Ovary (tissue), 7 donors: ENCODE results near the gene MSL3B.

Source experiments
- DNase-seq, 5 donors: peaks; one replicate each; pipeline ENCODE4 v3.0.0-alpha.2; 2019 to 2020
- H3K27ac ChIP-seq, 2 donors: fragments of 200-600 bp; one replicate each; pipeline versions ENCODE4 v1.5.1 to v1.8.0; 2019 to 2022
- H3K27me3 ChIP-seq: fragments of 200-600 bp; one replicate; pipeline ENCODE4 v1.8.0; 2022
- H3K36me3 ChIP-seq: fragments of 200-600 bp; sonication (generic); one replicate; pipeline ENCODE4 v1.5.1; 2019
- H3K4me1 ChIP-seq: one replicate; pipeline ENCODE4 v1.8.1; 2013; ENCODE audit warnings: mild to moderate bottlenecking, moderate library complexity; ENCODE audit not compliant: insufficient read depth
- H3K4me3 ChIP-seq: fragments of 200-600 bp; sonication (generic); one replicate; pipeline ENCODE4 v1.5.1; 2017
- H3K9me3 ChIP-seq, 2 donors: fragments of 200-600 bp in 1 of 2; sonication (generic) in 1 of 2; one replicate each; pipeline versions ENCODE4 v1.5.1 to v1.8.1; 2013 to 2019; ENCODE audit warnings: mild to moderate bottlenecking in 1 of 2, moderate library complexity in 1 of 2
- CTCF ChIP-seq, 3 donors: fragments of 450-650 bp in 2 of 3; fragments of 200-600 bp in 1 of 3; IDR thresholded peaks; one replicate each; pipeline versions ENCODE4 v1.5.1 to v1.8.0; 2016 to 2022; ENCODE audit warnings: antibody characterized with exemption in 3 of 3, mild to moderate bottlenecking in 1 of 3
- EP300 ChIP-seq: sonication (generic); formaldehyde crosslinking; IDR thresholded peaks from one replicate; pipeline ENCODE4 v1.6.1; 2017; ENCODE audit warnings: antibody characterized with exemption
- POLR2A ChIP-seq: fragments of 450-650 bp; IDR thresholded peaks from one replicate; pipeline ENCODE4 v1.6.1; 2017; ENCODE audit warnings: antibody characterized with exemption, mild to moderate bottlenecking, moderate library complexity
- WGBS, 3 donors: extraction: QIAGEN DNeasy Blood & Tissue Kit in 1 of 3; methylation state at CpG; one replicate each; pipeline versions ENCODE4 v1.1.5 to v1.1.7; 2013 to 2017; 5-methylcytosine and 5-hydroxymethylcytosine counted together
- intact Hi-C, 4 donors: fragments of 100-400 bp; cut with DNase I; formaldehyde crosslinking; loops; one replicate each; pipeline versions ENCODE4 v1.11.0 to v1.15.1; 2022 to 2023
- donor health status: DM: no; HTN: no; CAD: no; lungs with moderate emphysema.
- donor health status: DM: no; HTN: no; CAD: no.
- donor health status: Bipolar disorder and iron deficiency.
- donor health status: DM: no; HTN: no; CAD: no.
- donor health status: DM: yes; HTN: yes; CAD: no.

The MSL3B gene

GRCh38 chr2:233817995-233818638 is 50.1 kb downstream of the MSL3B start:
- 88 to 93% (median 89%) methylated on average over 11 of the region's 11 CpGs for WGBS, 3 donors
- no peaks in the 10 kb centered on the region for H3K9me3 ChIP-seq
- intact Hi-C loops: no loop called here
- no peaks in the 10 kb centered on the region for H3K4me1 ChIP-seq
- no peak overlapping the region for H3K4me3 ChIP-seq
- H3K36me3 ChIP-seq: no peaks in the 10 kb centered on the region
- no peak overlapping the region for H3K27ac ChIP-seq
- TF ChIP-seq POLR2A: no peak
- TF ChIP-seq EP300: no peak
- TF ChIP-seq CTCF (IDR thresholded peaks at IDR 0.05): no peak
- H3K27me3 ChIP-seq: no peaks in the 10 kb centered on the region
- no peak for DNase-seq

DNA sequence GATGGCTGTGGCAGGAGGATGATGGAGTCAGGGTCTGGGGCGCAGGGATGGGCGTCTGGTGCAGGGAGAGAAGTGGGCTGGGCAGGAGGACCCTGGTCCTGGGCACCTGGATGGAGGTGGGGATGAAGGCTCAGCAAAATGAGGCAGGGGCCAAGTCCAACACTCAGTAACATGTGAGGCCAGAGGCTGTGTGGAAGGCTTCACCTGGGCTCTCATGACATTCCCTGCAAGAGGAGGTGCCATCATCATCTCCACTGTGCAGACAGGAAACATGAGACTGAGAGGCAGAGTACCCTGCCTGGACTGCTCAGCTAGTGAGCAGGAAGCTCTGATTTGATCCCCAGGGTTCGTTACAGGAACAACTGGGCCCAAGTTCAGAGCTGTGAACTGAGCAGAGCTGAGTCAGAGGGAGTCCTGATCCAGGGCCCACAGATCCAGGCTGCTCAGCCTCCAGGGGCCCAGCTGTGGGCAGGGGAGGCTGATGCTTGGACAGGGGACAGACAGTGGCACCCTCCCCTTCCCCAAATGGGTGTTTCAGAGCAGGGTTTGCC is 50.8 kb downstream of the MSL3B start:
- no peak for DNase-seq

GRCh38 chr2:233816771-233817170 is 51.4 kb downstream of the MSL3B start:
- no peaks in the 10 kb centered on the region for H3K27me3 ChIP-seq
- 69 to 74% (median 71%) methylated on average over 4 of the region's 4 CpGs for WGBS, 3 donors
- H3K36me3 ChIP-seq: no peaks in the 10 kb centered on the region
- no peak overlapping the region for H3K27ac ChIP-seq
- H3K4me3 ChIP-seq: no peak overlapping the region
- peak in 1 of 5 donors; percentile 17 for DNase-seq
- H3K9me3 ChIP-seq: no peaks in the 10 kb centered on the region
- no peaks in the 10 kb centered on the region for H3K4me1 ChIP-seq
- intact Hi-C loops: no loop called here
- TF ChIP-seq CTCF (IDR thresholded peaks at IDR 0.05) (no peak), POLR2A (no peak), EP300 (no peak)

More for the DNA sequence above, 50.8 kb downstream of the MSL3B start:
- no peaks in the 10 kb centered on the region for H3K9me3 ChIP-seq
- no peaks in the 10 kb centered on the region for H3K36me3 ChIP-seq
- H3K27me3 ChIP-seq: no peaks in the 10 kb centered on the region
- H3K27ac ChIP-seq: no peak overlapping the region
- H3K4me1 ChIP-seq: no peaks in the 10 kb centered on the region
- intact Hi-C loops: no loop called here
- 75 to 91% (median 85%) methylated on average over 3 of the region's 3 CpGs for WGBS, 3 donors
- no peak overlapping the region for H3K4me3 ChIP-seq
- TF ChIP-seq CTCF (IDR thresholded peaks at IDR 0.05) (no peak), POLR2A (no peak), EP300 (no peak)

DNA sequence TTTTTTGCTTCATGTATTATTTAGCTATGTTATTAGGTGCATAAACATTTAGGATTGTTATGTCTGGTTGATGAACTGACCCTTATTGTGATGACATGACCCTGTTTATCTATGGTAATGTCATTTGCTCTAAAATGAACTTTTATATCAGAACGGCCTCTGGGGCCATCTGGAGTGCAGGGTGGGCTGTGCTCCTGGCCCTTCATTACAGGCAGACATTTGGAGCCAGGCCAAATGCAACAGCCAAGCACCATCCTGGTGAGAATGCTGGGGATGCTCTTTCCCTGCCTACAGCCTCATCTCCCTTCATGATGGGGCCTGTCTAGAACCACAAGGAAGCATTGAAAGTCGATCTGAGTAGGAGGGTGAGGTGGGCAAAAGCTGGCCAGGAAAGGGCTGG is 51.9 kb downstream of the MSL3B start:
- H3K4me3 ChIP-seq: no peak overlapping the region
- intact Hi-C loops: no loop called here
- H3K36me3 ChIP-seq: no peaks in the 10 kb centered on the region
- 30 to 42% (median 34%) methylated on average over 2 of the region's 2 CpGs for WGBS, 3 donors
- H3K27ac ChIP-seq: no peak overlapping the region
- H3K4me1 ChIP-seq: no peaks in the 10 kb centered on the region
- no peaks in the 10 kb centered on the region for H3K9me3 ChIP-seq
- peak in 1 of 5 donors; percentile 12 for DNase-seq
- no peaks in the 10 kb centered on the region for H3K27me3 ChIP-seq
- TF ChIP-seq CTCF (IDR thresholded peaks at IDR 0.05): no peak
- no peak for TF ChIP-seq EP300
- no peak for TF ChIP-seq POLR2A
